Left ventricle myocardium inferior (tissue), 1 donor: ENCODE results near the gene TSPAN9. TPM values are rescaled to one million over a fixed set of nuclear protein-coding genes. Genes with fewer than 3 reads are reported as not detected.

Source experiments
- DNase-seq: peaks from one replicate; pipeline ENCODE4 v3.0.0-alpha.2; 2020
- H3K27ac ChIP-seq: fragments of 200-600 bp; replicated peaks from 2 replicates; pipeline ENCODE4 v1.8.0; 2021
- H3K27me3 ChIP-seq: fragments of 200-600 bp; 2 replicates; pipeline ENCODE4 v1.8.0; 2021; ENCODE audit warnings: low read depth
- H3K36me3 ChIP-seq: fragments of 200-600 bp; 2 replicates; pipeline ENCODE4 v1.8.0; 2021
- H3K4me1 ChIP-seq: fragments of 200-600 bp; 2 replicates; pipeline ENCODE4 v1.8.0; 2021
- H3K4me3 ChIP-seq: fragments of 200-600 bp; 2 replicates; pipeline ENCODE4 v1.8.0; 2021; ENCODE audit warnings: mild to moderate bottlenecking, moderate library complexity
- H3K9me3 ChIP-seq: fragments of 200-600 bp; replicated peaks from 2 replicates; pipeline ENCODE4 v1.8.0; 2021
- CTCF ChIP-seq: fragments of 200-600 bp; IDR thresholded peaks from 2 replicates; pipeline ENCODE4 v1.8.0; 2021; ENCODE audit warnings: antibody characterized with exemption, mild to moderate bottlenecking, borderline replicate concordance
- intact Hi-C: fragments of 100-400 bp; cut with micrococcal nuclease; formaldehyde crosslinking; loops from one replicate; pipeline ENCODE4 v1.11.0; 2022
- total RNA-seq: library from RNA; stranded (reverse); fragmentation: NEBNext Ultra II Directional; extraction: Animal tissue kit (Norgen Biotek cat#: 25700); gene quantifications from one replicate; pipeline ENCODE4 v1.2.1, GENCODE V29; 2021
- donor health status: DM: no; HTN: yes; CAD: no; lungs with severe emphysema.

TSPAN9 gene
- total RNA-seq, 1 donor from 2014 or later: 305 TPM

GRCh38 chr12:3073438-3074250 is 3.5 kb upstream of the TSPAN9 start:
- DNase-seq: peak; percentile 85
- peak; percentile 99 for TF ChIP-seq CTCF
- H3K36me3 ChIP-seq: no peaks in the 10 kb centered on the region
- H3K4me1 ChIP-seq: peaks cover 58% of the 10 kb centered on the region
- H3K9me3 ChIP-seq: no peaks in the 10 kb centered on the region
- peak overlapping the region; percentile 49 for H3K27ac ChIP-seq
- H3K4me3 ChIP-seq: no peak overlapping the region
- intact Hi-C loops: no loop called here
- no peaks in the 10 kb centered on the region for H3K27me3 ChIP-seq

DNA sequence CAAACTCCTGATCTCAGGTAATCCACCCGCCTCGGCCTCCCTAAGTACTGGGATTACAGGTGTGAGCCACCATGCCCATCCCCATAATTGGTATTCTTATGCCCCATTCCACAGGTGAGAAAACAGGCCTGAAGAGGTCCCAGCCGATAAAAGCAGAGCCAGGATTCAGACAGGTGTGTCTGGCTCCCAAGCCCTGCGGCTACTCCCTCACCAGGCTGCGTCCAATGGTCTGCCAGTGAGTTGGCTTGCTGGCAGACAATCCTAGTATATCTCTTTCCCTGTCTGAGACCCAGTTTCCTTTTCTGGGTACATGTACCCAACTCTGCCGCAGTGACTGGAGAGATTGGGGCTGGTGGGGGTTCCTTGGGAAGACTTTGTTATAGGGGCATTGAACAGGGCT is 1.9 kb upstream of the TSPAN9 start:
- no peak for DNase-seq
- Histone ChIP-seq H3K36me3 (no peaks in the 10 kb centered on the region), H3K27ac (no peak overlapping the region), H3K9me3 (no peaks in the 10 kb centered on the region), H3K4me1 (peaks cover 68% of the 10 kb centered on the region), H3K4me3 (no peak overlapping the region), H3K27me3 (no peaks in the 10 kb centered on the region)
- intact Hi-C loops: loop anchor here (5.0 kb wide), 1 partner anchor 197 kb away; no protein-coding TSS in a partner anchor
- TF ChIP-seq CTCF: no peak

- no peaks in the 10 kb centered on the region for H3K27me3 ChIP-seq
- H3K9me3 ChIP-seq: no peaks in the 10 kb centered on the region
- peaks cover 83% of the 10 kb centered on the region for H3K4me1 ChIP-seq
- peak overlapping the region; percentile 98 for H3K4me3 ChIP-seq
- peak overlapping the region; percentile 95 for H3K27ac ChIP-seq
- TF ChIP-seq CTCF: no peak
- H3K36me3 ChIP-seq: no peaks in the 10 kb centered on the region
- intact Hi-C loops: loop anchor here (5.0 kb wide), 1 partner anchor 195 kb away; no protein-coding TSS in a partner anchor
- peak; percentile 47 for DNase-seq
Measured at GRCh38 chr12:3077572-3078081, 448 bp downstream of the TSPAN9 start.

DNA sequence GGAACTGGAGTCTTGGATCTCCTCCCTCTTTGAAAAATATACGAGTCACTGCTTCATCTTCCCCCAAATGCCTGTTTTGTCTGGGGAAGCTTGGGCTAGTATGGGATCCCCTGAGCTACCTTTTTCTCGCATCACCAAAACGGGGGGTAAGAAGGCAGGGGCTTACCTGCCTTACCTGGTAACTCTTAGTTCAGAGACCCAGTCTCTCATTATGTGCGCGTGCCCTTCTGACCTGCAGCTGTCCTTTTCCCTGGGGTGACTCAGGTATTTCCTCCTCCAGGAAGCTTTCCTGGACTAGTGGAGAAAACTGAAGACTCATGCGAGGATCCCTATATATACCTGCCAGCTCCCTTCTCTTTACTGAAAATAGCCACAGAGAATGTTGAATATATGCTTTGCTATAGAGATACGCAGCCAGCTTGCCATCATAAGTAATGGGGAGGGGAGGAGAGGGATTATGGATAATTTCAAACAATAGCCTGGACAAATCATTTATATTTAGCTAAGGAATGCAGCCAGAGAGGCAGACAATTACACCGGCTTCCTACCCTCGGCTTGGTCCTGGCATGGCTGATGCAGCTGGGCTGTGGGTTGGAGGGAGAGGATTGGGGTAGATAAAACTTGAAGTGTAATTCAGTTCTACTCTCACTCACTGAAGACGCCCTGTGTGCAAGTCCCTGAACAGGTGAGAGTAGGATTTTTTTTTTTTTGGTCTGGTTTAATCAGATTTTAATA is 1.1 kb downstream of the TSPAN9 start:
- Histone ChIP-seq H3K4me3 (peak overlapping the region; percentile 98), H3K4me1 (peaks cover 86% of the 10 kb centered on the region), H3K36me3 (no peaks in the 10 kb centered on the region), H3K9me3 (no peaks in the 10 kb centered on the region), H3K27me3 (no peaks in the 10 kb centered on the region), H3K27ac (peak overlapping the region; percentile 95)
- no peak for TF ChIP-seq CTCF
- DNase-seq: no peak
- intact Hi-C loops: loop anchor here (5.0 kb wide), 1 partner anchor 194 kb away; no protein-coding TSS in a partner anchor

GRCh38 chr12:3081091-3081490 is 3.9 kb downstream of the TSPAN9 start:
- Histone ChIP-seq H3K9me3 (no peaks in the 10 kb centered on the region), H3K4me1 (peaks cover 96% of the 10 kb centered on the region), H3K27me3 (no peaks in the 10 kb centered on the region), H3K36me3 (no peaks in the 10 kb centered on the region), H3K4me3 (peak overlapping the region; percentile 9), H3K27ac (peak overlapping the region; percentile 95)
- DNase-seq: no peak
- TF ChIP-seq CTCF: no peak
- intact Hi-C loops: no loop called here
